ENCODE data around the gene BTG3.

The BTG3 gene

GRCh38 chr21:17612565-17613241 is at the start of gene BTG3:
Gene BTG3 (minus strand): TSS chr21:17612901. CDS start chr21:17609144, 3,757 bp downstream.
- DNase-seq (ENCODE audit: low read depth) = no peak

GRCh38 chr21:17660862-17661261 is 48.2 kb upstream of the BTG3 start:
- no peak for DNase-seq (ENCODE audit: low read depth)

GRCh38 chr21:17660452-17660851 is 47.8 kb upstream of the BTG3 start:
- peak; percentile 33 for DNase-seq (ENCODE audit: low read depth)

- no peak for DNase-seq (ENCODE audit: low read depth)
Observed at GRCh38 chr21:17658931-17659330, 46.2 kb upstream of the BTG3 start.

- no peak for DNase-seq (ENCODE audit: low read depth)
Observed at GRCh38 chr21:17651526-17651925, 38.8 kb upstream of the BTG3 start.

GRCh38 chr21:17650292-17650691 is 37.6 kb upstream of the BTG3 start:
- DNase-seq (ENCODE audit: low read depth) = no peak

- DNase-seq (ENCODE audit: low read depth) = no peak
Observed at GRCh38 chr21:17646790-17647189, 34.1 kb upstream of the BTG3 start.

- DNase-seq (ENCODE audit: low read depth) = no peak
Observed at GRCh38 chr21:17644186-17644585, 31.5 kb upstream of the BTG3 start.

GRCh38 chr21:17640821-17641220 is 28.1 kb upstream of the BTG3 start:
- DNase-seq (ENCODE audit: low read depth) = no peak

- DNase-seq (ENCODE audit: low read depth) = no peak
Observed at GRCh38 chr21:17636711-17637110, 24.0 kb upstream of the BTG3 start.

GRCh38 chr21:17631195-17631594 is 18.5 kb upstream of the BTG3 start:
- no peak for DNase-seq (ENCODE audit: low read depth)

- no peak for DNase-seq (ENCODE audit: low read depth)
Observed at GRCh38 chr21:17622018-17622417, 9.3 kb upstream of the BTG3 start.

GRCh38 chr21:17616831-17617230 is 4.1 kb upstream of the BTG3 start:
- DNase-seq (ENCODE audit: low read depth) = no peak

- no peak for DNase-seq (ENCODE audit: low read depth)
Observed at GRCh38 chr21:17613242-17613676, 558 bp upstream of the BTG3 start.

- no peak for DNase-seq (ENCODE audit: low read depth)
Observed at GRCh38 chr21:17612023-17612564, 607 bp downstream of the BTG3 start.

- peak; percentile 82 for DNase-seq (ENCODE audit: low read depth)
Observed at GRCh38 chr21:17611414-17612022, 1.2 kb downstream of the BTG3 start.

GRCh38 chr21:17610911-17611310 is 1.8 kb downstream of the BTG3 start:
- DNase-seq (ENCODE audit: low read depth) = no peak

- no peak for DNase-seq (ENCODE audit: low read depth)
Observed at GRCh38 chr21:17609681-17610080, 3.0 kb downstream of the BTG3 start.

GRCh38 chr21:17607684-17608083 is 5.0 kb downstream of the BTG3 start:
- no peak for DNase-seq (ENCODE audit: low read depth)

GRCh38 chr21:17602874-17603273 is 9.8 kb downstream of the BTG3 start:
- DNase-seq (ENCODE audit: low read depth) = no peak

GRCh38 chr21:17598437-17598836 is 14.3 kb downstream of the BTG3 start:
- DNase-seq (ENCODE audit: low read depth) = no peak

GRCh38 chr21:17597680-17598079 is 15.0 kb downstream of the BTG3 start:
- no peak for DNase-seq (ENCODE audit: low read depth)

- no peak for DNase-seq (ENCODE audit: low read depth)
Observed at GRCh38 chr21:17590430-17590829, 22.3 kb downstream of the BTG3 start.

Measured in HS-27A (cell line).